Right lobe of liver (tissue), 4 donors: Measurements from ENCODE around the gene FUT2.

ENCODE experiments used
- CTCF ChIP-seq, 4 donors: fragments of 200-600 bp in 3 of 4; fragments of 450-650 bp in 1 of 4; IDR thresholded peaks; one replicate each; pipeline versions ENCODE4 v1.5.1 to v1.8.0; 2016 to 2022; ENCODE audit warnings: antibody characterized with exemption in 4 of 4, mild to moderate bottlenecking in 2 of 4
- POLR2A ChIP-seq: fragments of 450-650 bp; IDR thresholded peaks from one replicate; pipeline ENCODE4 v1.6.1; 2017; ENCODE audit warnings: antibody characterized with exemption, mild to moderate bottlenecking
- donor health status: DM: no; HTN: no; CAD: no.
- donor health status: DM: no; HTN: no; CAD: no.
- donor health status: DM: no; HTN: yes; CAD: no.

DNA sequence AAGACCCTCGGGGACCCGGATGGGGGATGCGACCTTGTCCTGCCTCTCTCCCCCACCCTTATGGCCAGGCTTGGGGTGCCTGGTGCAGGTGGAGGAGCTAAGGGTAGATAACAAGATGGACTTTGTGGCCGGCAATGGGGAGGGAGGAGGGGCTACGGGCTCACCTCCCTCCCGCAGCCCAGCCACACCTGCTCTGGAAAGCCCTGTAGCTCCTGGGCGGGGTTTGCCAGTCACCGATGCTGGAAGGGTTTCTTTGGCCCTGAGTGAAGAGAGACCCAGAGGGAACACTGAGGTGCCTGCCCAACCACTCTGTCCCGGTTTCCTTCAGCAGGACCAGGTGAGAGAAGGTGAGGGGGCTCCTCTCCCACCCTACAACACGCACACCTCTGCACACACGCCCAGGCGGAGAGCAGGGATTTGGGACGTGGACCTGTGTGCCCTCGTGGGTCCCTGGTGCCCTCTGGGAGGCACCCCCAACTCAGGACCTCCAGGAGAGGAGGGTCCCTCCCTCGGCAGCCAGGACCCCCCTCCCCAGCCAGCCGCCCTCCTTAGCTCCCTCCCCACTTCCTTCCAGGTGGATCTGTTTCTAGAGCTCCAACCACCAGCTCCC lies at the start of gene FUT2:
- TF ChIP-seq CTCF (IDR thresholded peaks at IDR 0.05) (no peak), POLR2A (no peak)
